ENCODE measurements around the gene IQCH. TPM values are rescaled to one million over a fixed set of nuclear protein-coding genes. Genes with fewer than 3 reads are reported as not detected.
"Not testable (repeated sequence)": the region's sequence is repeated elsewhere in the genome, so short reads cannot be mapped to it uniquely, and the experiment has no call there.

The IQCH gene
- polyA plus RNA-seq, 1 of the 3 experiments (the other 2 are of a cell fraction) = 0.81 TPM

- H3F3A ChIP-seq (replicated peaks; ENCODE audit: insufficient read depth); H3K4me3 ChIP-seq (ENCODE audit: low read depth in 2 of 2, low read length in 1 of 2); POLR2A ChIA-PET; H3K9me2 ChIP-seq; H3K27ac ChIP-seq (ENCODE audit: low read depth in 2 of 2, low read length in 1 of 2); DNase-seq; H3K36me3 ChIP-seq (replicated peaks in 1 of 2; ENCODE audit: control insufficient read depth in 1 of 2, insufficient read depth in 2 of 2, low read length in 1 of 2); H2AFZ ChIP-seq (ENCODE audit: low read depth); H4K20me1 ChIP-seq (ENCODE audit: insufficient read depth); H3K79me2 ChIP-seq (ENCODE audit: insufficient read depth); H3K9me3 ChIP-seq; H3K27me3 ChIP-seq (ENCODE audit: insufficient read depth); H3K4me2 ChIP-seq; H3K9ac ChIP-seq; H3K4me1 ChIP-seq (ENCODE audit: control insufficient read depth in 1 of 2, insufficient read depth in 2 of 2, low read depth in 1 of 2, low read length in 1 of 2): not testable (repeated sequence)
- CTCF ChIA-PET = interaction anchor here (1.0 kb wide), 1 partner anchor 339 kb away, joined by 4 read pairs; no protein-coding TSS in a partner anchor
These were observed 31.0 kb downstream of the IQCH start for GRCh38 chr15:67285625-67286024.

- H3K9ac ChIP-seq; H3K9me2 ChIP-seq; H3K79me2 ChIP-seq (ENCODE audit: insufficient read depth); POLR2A ChIA-PET; H2AFZ ChIP-seq (ENCODE audit: low read depth); H3K36me3 ChIP-seq (replicated peaks in 1 of 2; ENCODE audit: control insufficient read depth in 1 of 2, insufficient read depth in 2 of 2, low read length in 1 of 2); H3K4me2 ChIP-seq; CTCF ChIA-PET; H3K27ac ChIP-seq (ENCODE audit: low read depth in 2 of 2, low read length in 1 of 2); DNase-seq; H3F3A ChIP-seq (replicated peaks; ENCODE audit: insufficient read depth); H3K4me3 ChIP-seq (ENCODE audit: low read depth in 2 of 2, low read length in 1 of 2); H3K4me1 ChIP-seq (ENCODE audit: control insufficient read depth in 1 of 2, insufficient read depth in 2 of 2, low read depth in 1 of 2, low read length in 1 of 2); H3K27me3 ChIP-seq (ENCODE audit: insufficient read depth); H3K9me3 ChIP-seq; H4K20me1 ChIP-seq (ENCODE audit: insufficient read depth): not testable (repeated sequence)
- WGBS (ENCODE audit: low lambda C conversion rate) = 78% methylated on average over 6 of the region's 6 CpGs
These were observed 31.8 kb downstream of the IQCH start for GRCh38 chr15:67286400-67286799.

GRCh38 chr15:67290319-67290718, 35.7 kb downstream of the IQCH start:
- H3K36me3 ChIP-seq (replicated peaks in 1 of 2; ENCODE audit: control insufficient read depth in 1 of 2, insufficient read depth in 2 of 2, low read length in 1 of 2) = peaks cover 0 to 5% of the 10 kb centered on the region in 2 experiments
- H3K4me1 ChIP-seq (ENCODE audit: control insufficient read depth in 1 of 2, insufficient read depth in 2 of 2, low read depth in 1 of 2, low read length in 1 of 2) = no peaks in the 10 kb centered on the region
- DNase-seq = no peak
- no peaks in the 10 kb centered on the region for H3F3A ChIP-seq (replicated peaks; ENCODE audit: insufficient read depth)
- H3K4me2 ChIP-seq = no peak overlapping the region
- POLR2A ChIA-PET = no interaction called here
- no peaks in the 10 kb centered on the region for H3K9me2 ChIP-seq
- no peaks in the 10 kb centered on the region for H4K20me1 ChIP-seq (ENCODE audit: insufficient read depth)
- no peak overlapping the region for H3K9ac ChIP-seq
- no peak overlapping the region for H3K4me3 ChIP-seq (ENCODE audit: low read depth in 2 of 2, low read length in 1 of 2)
- H3K79me2 ChIP-seq (ENCODE audit: insufficient read depth) = no peaks in the 10 kb centered on the region
- H3K9me3 ChIP-seq = peaks cover 8% of the 10 kb centered on the region; the same call in 1 of the 2 replicates
- CTCF ChIA-PET = interaction anchor here (1.4 to 3.7 kb wide), 2 partner anchors 13 to 343 kb away, joined by 3 to 14 read pairs; no protein-coding TSS in a partner anchor
- WGBS (ENCODE audit: low lambda C conversion rate) = 94% methylated on average over 1 of the region's 1 CpG
- H3K27ac ChIP-seq (ENCODE audit: low read depth in 2 of 2, low read length in 1 of 2) = no peak overlapping the region
- no peak overlapping the region for H2AFZ ChIP-seq (ENCODE audit: low read depth)
- TF ChIP-seq CTCF (IDR thresholded peaks at IDR 0.05) (no peak), EZH2phosphoT487 (IDR thresholded peaks at IDR 0.05; ENCODE audit: borderline replicate concordance, low read depth) (no peak), MEF2A (IDR thresholded peaks at IDR 0.05; ENCODE audit: borderline replicate concordance, low read depth) (no peak), SIN3A (IDR thresholded peaks at IDR 0.05; ENCODE audit: borderline replicate concordance, low read depth, low read length) (no peak), JUND (IDR thresholded peaks at IDR 0.05) (no peak), RXRA (IDR thresholded peaks at IDR 0.05; ENCODE audit: borderline replicate concordance, low read depth) (no peak), GABPA (IDR thresholded peaks at IDR 0.05; ENCODE audit: low read depth) (no peak), EP300 (IDR thresholded peaks at IDR 0.05; ENCODE audit: borderline replicate concordance in 1 of 2, low read depth in 1 of 2, low read length in 1 of 2) (no peak)
- H3K27me3 ChIP-seq (ENCODE audit: insufficient read depth) = no peaks in the 10 kb centered on the region
